Choroid plexus epithelial cell (primary cell): ENCODE measurements around the gene IGFBP4.
A peak's percentile ranks its signal among the peaks of the same experiment; 100 is the strongest.

Experiments
- DNase-seq: peaks from one replicate; pipeline ENCODE4 v3.0.0-alpha.2; 2010; ENCODE audit warnings: low read depth
- H3K4me3 ChIP-seq: 2 replicates; pipeline ENCODE4 v1.5.1; 2011; ENCODE audit warnings: low read depth, mild to moderate bottlenecking, control low read depth, low read length, moderate library complexity
- TF ChIP-seq, protein P1 (sequence below): conservative IDR thresholded peaks from 2 replicates; pipeline ENCODE4 v1.5.1; 2011; ENCODE audit warnings: low read depth, mild to moderate bottlenecking, control low read depth, inconsistent platforms, low read length, moderate library complexity

The IGFBP4 gene

DNA sequence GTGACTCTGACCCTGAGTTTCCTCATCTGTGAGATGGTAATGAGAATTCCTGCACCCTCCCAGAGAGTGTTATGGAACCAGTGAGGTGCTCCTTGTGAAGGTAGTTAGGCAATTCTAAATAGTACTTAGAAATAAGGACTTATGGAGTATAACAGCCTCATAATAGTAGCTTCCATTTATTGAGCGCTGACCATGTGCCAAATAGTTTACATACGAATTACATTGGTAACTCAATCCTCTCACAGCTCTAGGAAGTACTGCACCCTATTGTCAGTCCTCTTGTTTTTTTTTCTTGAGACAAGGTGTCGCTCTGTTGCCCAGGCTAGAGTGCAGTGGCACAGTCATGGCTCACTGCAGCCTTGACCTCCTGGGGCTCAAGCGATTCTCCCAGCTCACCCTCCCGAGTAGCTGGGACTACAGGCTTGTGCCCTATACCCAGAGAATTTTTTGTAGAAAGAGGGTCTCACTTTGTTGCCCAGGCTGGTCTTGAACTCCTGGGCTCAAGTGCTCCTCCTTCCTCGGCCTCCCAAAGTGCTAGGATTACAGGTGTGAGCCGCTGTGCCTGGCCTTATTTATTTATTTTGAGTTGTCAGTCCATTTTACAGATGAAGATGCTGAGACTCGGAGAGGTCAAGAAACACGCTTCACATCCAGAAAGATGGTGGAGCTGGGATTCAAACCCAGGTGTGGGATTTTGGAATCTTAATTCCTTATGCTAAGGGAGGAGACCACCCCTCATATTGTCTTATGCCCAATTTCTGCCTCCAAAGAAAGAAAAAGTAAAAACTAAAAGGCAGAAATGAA lies 55.2 kb downstream of the IGFBP4 start:
- H3K4me3 ChIP-seq: no peak overlapping the region
- TF ChIP-seq, protein P1, sequence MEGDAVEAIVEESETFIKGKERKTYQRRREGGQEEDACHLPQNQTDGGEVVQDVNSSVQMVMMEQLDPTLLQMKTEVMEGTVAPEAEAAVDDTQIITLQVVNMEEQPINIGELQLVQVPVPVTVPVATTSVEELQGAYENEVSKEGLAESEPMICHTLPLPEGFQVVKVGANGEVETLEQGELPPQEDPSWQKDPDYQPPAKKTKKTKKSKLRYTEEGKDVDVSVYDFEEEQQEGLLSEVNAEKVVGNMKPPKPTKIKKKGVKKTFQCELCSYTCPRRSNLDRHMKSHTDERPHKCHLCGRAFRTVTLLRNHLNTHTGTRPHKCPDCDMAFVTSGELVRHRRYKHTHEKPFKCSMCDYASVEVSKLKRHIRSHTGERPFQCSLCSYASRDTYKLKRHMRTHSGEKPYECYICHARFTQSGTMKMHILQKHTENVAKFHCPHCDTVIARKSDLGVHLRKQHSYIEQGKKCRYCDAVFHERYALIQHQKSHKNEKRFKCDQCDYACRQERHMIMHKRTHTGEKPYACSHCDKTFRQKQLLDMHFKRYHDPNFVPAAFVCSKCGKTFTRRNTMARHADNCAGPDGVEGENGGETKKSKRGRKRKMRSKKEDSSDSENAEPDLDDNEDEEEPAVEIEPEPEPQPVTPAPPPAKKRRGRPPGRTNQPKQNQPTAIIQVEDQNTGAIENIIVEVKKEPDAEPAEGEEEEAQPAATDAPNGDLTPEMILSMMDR: no peak
- no peak for DNase-seq

DNA sequence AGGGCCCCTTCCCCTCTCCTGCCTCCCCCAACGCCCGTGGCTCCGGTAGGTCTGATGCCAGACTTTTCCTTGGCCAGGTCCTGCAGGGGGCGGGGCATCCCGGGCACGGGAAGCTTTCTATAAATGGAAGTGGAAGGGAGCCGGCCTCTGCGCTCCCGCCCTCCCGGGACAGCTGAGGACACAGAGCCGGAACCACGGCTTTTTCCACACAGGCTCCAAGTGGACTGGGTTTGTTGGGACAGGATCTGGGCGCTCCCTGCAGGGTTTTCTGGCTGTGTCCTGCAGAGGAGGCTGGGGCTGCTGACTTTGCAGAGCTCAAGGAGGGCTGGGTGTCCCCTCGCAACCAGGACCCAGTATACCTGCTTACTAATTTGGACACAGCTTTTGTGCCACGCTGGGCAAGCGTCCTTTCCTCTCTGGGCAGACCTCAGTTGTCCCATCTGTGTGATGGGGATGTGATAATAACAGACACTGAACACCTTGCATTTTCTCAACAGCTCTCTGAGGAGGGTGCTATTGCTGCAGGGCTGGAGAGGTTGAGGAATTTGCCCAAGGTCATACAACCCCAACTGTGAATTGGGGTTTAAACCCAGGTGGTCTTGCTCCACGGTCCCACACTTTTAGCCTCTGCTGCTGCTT lies 56.4 kb downstream of the IGFBP4 start:
- DNase-seq: peak; percentile 69
- no peak overlapping the region for H3K4me3 ChIP-seq
- TF ChIP-seq, protein P1: peak; percentile 3

DNA sequence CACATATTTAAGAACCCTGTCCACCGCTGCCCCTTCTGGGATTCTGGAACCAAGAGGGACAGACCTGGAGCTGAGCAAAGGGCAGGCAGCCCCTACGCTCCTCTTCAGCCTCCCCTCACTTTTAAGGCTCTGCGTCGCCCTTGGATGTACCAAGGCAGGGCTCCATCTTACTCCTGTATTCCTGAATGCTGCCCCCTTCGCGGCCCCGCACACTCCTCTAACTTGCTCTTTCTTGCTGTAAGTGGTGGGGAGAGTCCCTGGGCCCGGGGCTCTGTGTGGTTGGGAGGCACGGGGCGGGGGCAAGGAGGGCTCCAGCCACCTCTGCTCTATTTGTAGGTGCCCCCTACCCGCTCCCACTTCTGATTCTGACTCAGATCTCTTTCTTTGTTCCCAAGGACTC lies 56.9 kb downstream of the IGFBP4 start:
- H3K4me3 ChIP-seq: no peak overlapping the region
- DNase-seq: no peak
- TF ChIP-seq, protein P1: no peak

DNA sequence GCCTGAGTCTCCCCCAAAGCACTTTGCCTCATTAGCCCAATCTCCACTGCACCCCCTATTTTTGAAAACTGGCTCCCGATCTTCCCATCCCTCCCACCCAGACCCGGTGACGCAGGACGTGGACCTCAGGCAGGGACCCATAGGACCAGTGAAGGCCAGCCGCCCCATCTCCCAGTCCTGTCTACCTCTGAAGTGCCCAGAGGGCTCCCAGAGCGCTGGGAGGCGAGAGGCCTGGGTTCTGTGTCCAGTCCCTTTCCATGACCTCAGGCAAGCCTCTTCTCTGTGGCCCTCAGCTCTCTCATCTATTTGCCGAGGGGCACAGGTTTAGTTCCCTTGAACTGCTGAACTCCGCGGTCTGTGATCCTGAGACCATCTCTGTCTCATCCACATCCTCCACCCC lies 57.5 kb downstream of the IGFBP4 start:
- no peak for DNase-seq
- TF ChIP-seq, protein P1: no peak
- H3K4me3 ChIP-seq: no peak overlapping the region

DNA sequence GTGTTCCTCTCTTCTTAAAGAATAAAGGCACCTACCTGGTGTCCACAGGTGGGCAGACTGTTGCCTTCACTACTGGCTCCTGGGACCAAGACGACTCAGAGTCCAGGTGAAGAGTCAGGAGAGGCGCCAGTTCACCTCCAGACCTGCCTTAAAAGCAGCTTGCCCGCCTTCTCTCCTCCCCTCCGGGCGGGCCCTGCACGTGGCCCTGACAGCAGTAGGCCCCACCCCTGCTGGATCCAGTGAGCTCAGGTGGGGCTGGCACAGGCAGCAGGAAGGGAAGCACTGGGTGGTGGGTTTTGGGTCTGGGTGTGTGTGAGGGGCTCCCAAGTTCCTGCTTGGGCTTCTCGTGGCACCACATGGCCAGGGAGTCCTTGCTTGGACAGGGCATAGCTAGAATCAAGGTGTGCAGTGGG lies 58.3 kb downstream of the IGFBP4 start, which contains the start of gene TNS4:
TNS4 (minus strand) TSS at position 125 of the 413 bp plus-strand sequence. CDS start 5,198 bp downstream, outside the sequence.
- H3K4me3 ChIP-seq: no peak within 1 kb of the TSS
- no peak for DNase-seq
- TF ChIP-seq, protein P1: no peak

DNA sequence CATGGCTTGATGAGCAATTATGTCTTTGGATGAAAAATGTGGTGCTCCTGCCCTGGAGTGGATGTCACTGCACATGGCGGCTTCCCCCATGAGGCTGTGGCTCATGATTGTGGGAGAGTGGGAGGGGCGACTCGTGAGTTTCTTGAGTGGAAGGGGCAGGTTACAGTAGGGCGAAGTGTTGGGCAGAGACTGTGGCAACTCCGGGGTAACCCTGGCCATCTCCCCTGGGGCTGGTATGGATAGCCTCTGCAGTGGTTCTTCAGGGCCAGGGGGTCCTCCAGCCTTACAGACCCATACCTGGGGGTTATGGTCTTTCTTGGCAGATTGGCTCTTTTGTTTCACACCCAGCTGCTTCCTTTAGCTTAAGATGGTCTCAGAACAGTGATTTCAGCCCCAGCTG lies 59.5 kb downstream of the IGFBP4 start:
- no peak for DNase-seq
- TF ChIP-seq, protein P1: no peak
- no peak overlapping the region for H3K4me3 ChIP-seq
